ENCODE data around the gene ZNF263.

Gene ZNF263

GRCh38 chr16:3246002-3246401 lies 37.3 kb upstream of the ZNF263 start:
- Histone ChIP-seq H3K18ac (ENCODE audit: low read length) (no peak overlapping the region), H2BK120ac (ENCODE audit: low read depth, low read length) (no peak overlapping the region), H3K23ac (ENCODE audit: low read depth, low read length, poor library complexity) (no peak overlapping the region), H3K27ac (replicated peaks; ENCODE audit: low read length) (no peak overlapping the region), H3K79me1 (ENCODE audit: low read depth, low read length) (no peaks in the 10 kb centered on the region), H2BK12ac (ENCODE audit: low read length) (no peak overlapping the region), H3K4me1 (ENCODE audit: control insufficient read depth in 2 of 2, insufficient read depth in 1 of 2, low read depth in 1 of 2, low read length in 2 of 2) (no peaks in the 10 kb centered on the region), H2AFZ (ENCODE audit: low read length) (peak overlapping the region; percentile 61), H3K14ac (ENCODE audit: low read length) (no peak overlapping the region), H2AK5ac (ENCODE audit: low read depth, low read length) (no peak overlapping the region), H2BK15ac (ENCODE audit: low read length) (no peak overlapping the region), H4K91ac (ENCODE audit: low read depth, low read length, poor library complexity) (no peak overlapping the region), H3K9ac (ENCODE audit: low read depth, low read length, poor library complexity) (no peak overlapping the region), H3K9me3 (replicated peaks in 1 of 2; ENCODE audit: control insufficient read depth in 2 of 2, insufficient read depth in 1 of 2, low read depth in 1 of 2, low read length in 2 of 2) (peaks cover 0 to 22% of the 10 kb centered on the region in 2 donors), H3K27me3 (ENCODE audit: control insufficient read depth in 3 of 3, insufficient read depth in 3 of 3, low read depth in 1 of 3, low read length in 3 of 3) (peaks cover 0 to 62% (median 0%) of the 10 kb centered on the region in 3 experiments), H3K36me3 (replicated peaks in 1 of 2; ENCODE audit: control insufficient read depth in 2 of 2, insufficient read depth in 2 of 2, low read length in 2 of 2) (no peaks in the 10 kb centered on the region), H2BK5ac (ENCODE audit: low read length) (no peak overlapping the region), H4K8ac (ENCODE audit: low read depth, low read length) (no peak overlapping the region), H3K4ac (ENCODE audit: low read length) (no peak overlapping the region), H3K4me3 (ENCODE audit: low read length in 2 of 2) (peak overlapping the region in 1 of 2 donors; percentile 18), H3K4me2 (ENCODE audit: insufficient read depth, low read length, poor library complexity, severe bottlenecking) (no peak overlapping the region)
- DNase-seq (ENCODE audit: low spot score), result no peak
- WGBS, 2 donors (ENCODE audit: extremely low coverage in 2 of 2, insufficient read length in 2 of 2, insufficient replicate concordance in 1 of 2), result no CpG with 5 or more reads among the region's 7 CpGs

- Histone ChIP-seq H2BK5ac (ENCODE audit: low read length) (no peak overlapping the region), H3K9me3 (replicated peaks in 1 of 2; ENCODE audit: control insufficient read depth in 2 of 2, insufficient read depth in 1 of 2, low read depth in 1 of 2, low read length in 2 of 2) (peaks cover 0 to 25% of the 10 kb centered on the region in 2 donors)
- no CpG with 5 or more reads among the region's 10 CpGs for WGBS, 2 donors (ENCODE audit: extremely low coverage in 2 of 2, insufficient read length in 2 of 2, insufficient replicate concordance in 1 of 2)
These were observed 36.4 kb upstream of the ZNF263 start for GRCh38 chr16:3246876-3247275.

GRCh38 chr16:3248596-3248995 lies 34.7 kb upstream of the ZNF263 start:
- no peak for DNase-seq (ENCODE audit: low spot score)
- no peak overlapping the region for H3K4ac ChIP-seq (ENCODE audit: low read length)
- no peak overlapping the region for H3K23ac ChIP-seq (ENCODE audit: low read depth, low read length, poor library complexity)
- no peak overlapping the region for H3K9ac ChIP-seq (ENCODE audit: low read depth, low read length, poor library complexity)
- H3K4me1 ChIP-seq (ENCODE audit: control insufficient read depth in 2 of 2, insufficient read depth in 1 of 2, low read depth in 1 of 2, low read length in 2 of 2), result no peaks in the 10 kb centered on the region
- H3K4me3 ChIP-seq (ENCODE audit: low read length in 2 of 2), result peak overlapping the region in 1 of 2 donors; percentile 57
- WGBS, 2 donors (ENCODE audit: extremely low coverage in 2 of 2, insufficient read length in 2 of 2, insufficient replicate concordance in 1 of 2), result no CpG with 5 or more reads among the region's 5 CpGs
- no peaks in the 10 kb centered on the region for H3K79me1 ChIP-seq (ENCODE audit: low read depth, low read length)
- no peak overlapping the region for H2BK5ac ChIP-seq (ENCODE audit: low read length)
- H3K18ac ChIP-seq (ENCODE audit: low read length), result no peak overlapping the region
- peaks cover 0 to 54% (median 0%) of the 10 kb centered on the region in 3 experiments for H3K27me3 ChIP-seq (ENCODE audit: control insufficient read depth in 3 of 3, insufficient read depth in 3 of 3, low read depth in 1 of 3, low read length in 3 of 3)
- no peak overlapping the region for H2AFZ ChIP-seq (ENCODE audit: low read length)
- H4K8ac ChIP-seq (ENCODE audit: low read depth, low read length), result no peak overlapping the region
- H2AK5ac ChIP-seq (ENCODE audit: low read depth, low read length), result no peak overlapping the region
- H2BK15ac ChIP-seq (ENCODE audit: low read length), result no peak overlapping the region
- no peak overlapping the region for H2BK120ac ChIP-seq (ENCODE audit: low read depth, low read length)
- no peaks in the 10 kb centered on the region for H3K36me3 ChIP-seq (replicated peaks in 1 of 2; ENCODE audit: control insufficient read depth in 2 of 2, insufficient read depth in 2 of 2, low read length in 2 of 2)
- no peak overlapping the region for H3K27ac ChIP-seq (replicated peaks; ENCODE audit: low read length)
- no peak overlapping the region for H4K91ac ChIP-seq (ENCODE audit: low read depth, low read length, poor library complexity)
- no peak overlapping the region for H3K14ac ChIP-seq (ENCODE audit: low read length)
- peaks cover 0 to 27% of the 10 kb centered on the region in 2 donors for H3K9me3 ChIP-seq (replicated peaks in 1 of 2; ENCODE audit: control insufficient read depth in 2 of 2, insufficient read depth in 1 of 2, low read depth in 1 of 2, low read length in 2 of 2)
- H2BK12ac ChIP-seq (ENCODE audit: low read length), result no peak overlapping the region
- no peak overlapping the region for H3K4me2 ChIP-seq (ENCODE audit: insufficient read depth, low read length, poor library complexity, severe bottlenecking)

More at GRCh38 chr16:3246876-3247275, 36.4 kb upstream of the ZNF263 start:
- no peak overlapping the region for H2BK120ac ChIP-seq (ENCODE audit: low read depth, low read length)
- peaks cover 0 to 61% (median 0%) of the 10 kb centered on the region in 3 experiments for H3K27me3 ChIP-seq (ENCODE audit: control insufficient read depth in 3 of 3, insufficient read depth in 3 of 3, low read depth in 1 of 3, low read length in 3 of 3)
- no peak for DNase-seq (ENCODE audit: low spot score)
- H2BK12ac ChIP-seq (ENCODE audit: low read length), result no peak overlapping the region
- H3K18ac ChIP-seq (ENCODE audit: low read length), result no peak overlapping the region
- H3K79me1 ChIP-seq (ENCODE audit: low read depth, low read length), result no peaks in the 10 kb centered on the region
- H3K9ac ChIP-seq (ENCODE audit: low read depth, low read length, poor library complexity), result no peak overlapping the region
- no peak overlapping the region for H4K8ac ChIP-seq (ENCODE audit: low read depth, low read length)
- no peak overlapping the region for H3K27ac ChIP-seq (replicated peaks; ENCODE audit: low read length)
- no peak overlapping the region for H2BK15ac ChIP-seq (ENCODE audit: low read length)
- no peak overlapping the region for H3K23ac ChIP-seq (ENCODE audit: low read depth, low read length, poor library complexity)
- H3K4me1 ChIP-seq (ENCODE audit: control insufficient read depth in 2 of 2, insufficient read depth in 1 of 2, low read depth in 1 of 2, low read length in 2 of 2), result no peaks in the 10 kb centered on the region
- H3K36me3 ChIP-seq (replicated peaks in 1 of 2; ENCODE audit: control insufficient read depth in 2 of 2, insufficient read depth in 2 of 2, low read length in 2 of 2), result no peaks in the 10 kb centered on the region
- H3K4me3 ChIP-seq (ENCODE audit: low read length in 2 of 2), result peak overlapping the region in 1 of 2 donors; percentile 42
- peak overlapping the region; percentile 61 for H2AFZ ChIP-seq (ENCODE audit: low read length)
- no peak overlapping the region for H2AK5ac ChIP-seq (ENCODE audit: low read depth, low read length)
- no peak overlapping the region for H3K14ac ChIP-seq (ENCODE audit: low read length)
- H3K4me2 ChIP-seq (ENCODE audit: insufficient read depth, low read length, poor library complexity, severe bottlenecking), result no peak overlapping the region
- no peak overlapping the region for H4K91ac ChIP-seq (ENCODE audit: low read depth, low read length, poor library complexity)
- H3K4ac ChIP-seq (ENCODE audit: low read length), result no peak overlapping the region

- Histone ChIP-seq H2BK5ac (ENCODE audit: low read length) (no peak overlapping the region), H3K27ac (replicated peaks; ENCODE audit: low read length) (no peak overlapping the region), H2AFZ (ENCODE audit: low read length) (no peak overlapping the region), H3K36me3 (replicated peaks in 1 of 2; ENCODE audit: control insufficient read depth in 2 of 2, insufficient read depth in 2 of 2, low read length in 2 of 2) (no peaks in the 10 kb centered on the region), H4K91ac (ENCODE audit: low read depth, low read length, poor library complexity) (no peak overlapping the region), H2BK120ac (ENCODE audit: low read depth, low read length) (no peak overlapping the region), H2AK5ac (ENCODE audit: low read depth, low read length) (no peak overlapping the region), H3K9ac (ENCODE audit: low read depth, low read length, poor library complexity) (no peak overlapping the region), H3K18ac (ENCODE audit: low read length) (no peak overlapping the region), H3K9me3 (replicated peaks in 1 of 2; ENCODE audit: control insufficient read depth in 2 of 2, insufficient read depth in 1 of 2, low read depth in 1 of 2, low read length in 2 of 2) (peaks cover 0 to 23% of the 10 kb centered on the region in 2 donors), H3K27me3 (ENCODE audit: control insufficient read depth in 3 of 3, insufficient read depth in 3 of 3, low read depth in 1 of 3, low read length in 3 of 3) (peaks cover 0 to 55% (median 0%) of the 10 kb centered on the region in 3 experiments), H3K14ac (ENCODE audit: low read length) (no peak overlapping the region), H3K79me1 (ENCODE audit: low read depth, low read length) (no peaks in the 10 kb centered on the region), H4K8ac (ENCODE audit: low read depth, low read length) (no peak overlapping the region), H3K23ac (ENCODE audit: low read depth, low read length, poor library complexity) (no peak overlapping the region), H2BK12ac (ENCODE audit: low read length) (no peak overlapping the region), H2BK15ac (ENCODE audit: low read length) (no peak overlapping the region), H3K4me1 (ENCODE audit: control insufficient read depth in 2 of 2, insufficient read depth in 1 of 2, low read depth in 1 of 2, low read length in 2 of 2) (no peaks in the 10 kb centered on the region), H3K4me3 (ENCODE audit: low read length in 2 of 2) (no peak overlapping the region), H3K4me2 (ENCODE audit: insufficient read depth, low read length, poor library complexity, severe bottlenecking) (no peak overlapping the region), H3K4ac (ENCODE audit: low read length) (no peak overlapping the region)
- WGBS, 2 donors (ENCODE audit: extremely low coverage in 2 of 2, insufficient read length in 2 of 2, insufficient replicate concordance in 1 of 2), result no CpG with 5 or more reads among the region's 1 CpG
- no peak for DNase-seq (ENCODE audit: low spot score)
These were observed 34.3 kb upstream of the ZNF263 start for GRCh38 chr16:3249020-3249419.
